Stimulated activated naive CD4-positive, alpha-beta T cell treated with Interleukin-2 at 50 U/mL for 16 hours (primary cell): ENCODE measurements around the gene SEMA5B.

Experiments used
- DNase-seq: peaks from one replicate; lab custom pipeline; 2025; lab: John Stamatoyannopoulos, UW

Gene SEMA5B

DNA sequence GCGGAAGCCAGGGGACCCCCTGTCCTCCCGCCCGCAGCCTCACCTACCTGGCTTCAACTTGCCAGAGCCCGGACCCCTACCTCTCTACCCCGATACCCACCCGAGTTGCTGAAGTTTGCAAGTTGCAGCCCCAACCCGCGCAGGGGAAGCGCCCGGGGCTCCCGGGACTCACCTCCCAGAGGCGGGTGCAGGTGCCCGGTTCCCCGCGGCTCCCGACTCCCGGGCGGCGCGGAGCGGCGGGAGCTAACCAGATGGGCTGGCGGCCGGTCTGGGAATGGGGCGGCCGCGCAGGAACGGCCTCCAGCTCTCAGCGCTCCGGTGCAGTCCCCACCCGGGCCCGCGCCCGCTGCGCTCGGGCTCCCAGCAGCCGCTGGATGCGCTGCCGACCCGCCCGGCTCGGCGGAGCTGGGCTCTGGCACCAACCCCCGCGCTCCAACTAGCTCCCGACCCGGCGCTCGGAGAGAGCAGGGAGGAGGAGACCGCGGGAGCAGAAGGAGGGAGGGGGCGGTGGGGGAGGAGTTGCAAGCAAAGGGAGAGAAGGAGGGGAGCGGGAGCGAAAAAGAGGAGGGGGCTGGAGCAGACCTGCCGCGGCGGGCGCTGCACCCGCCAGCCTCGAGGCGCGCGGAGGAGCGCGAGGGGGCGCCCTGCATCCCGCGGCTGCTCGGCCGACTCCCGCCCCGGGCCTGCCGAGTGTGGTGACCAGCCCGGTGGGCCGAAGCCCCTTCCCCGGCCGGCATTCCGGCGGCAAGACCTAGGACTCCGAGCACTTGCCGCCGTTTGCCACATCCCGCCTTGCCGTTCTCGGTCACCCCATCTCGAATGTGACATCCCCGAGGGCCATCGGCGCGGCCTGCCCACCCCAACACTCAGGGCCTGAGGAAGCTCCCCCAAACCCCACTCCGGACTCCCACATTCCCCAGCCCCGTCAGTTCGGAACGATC, at the start of gene SEMA5B:
SEMA5B (minus strand) TSS at position 472 of the 941 bp plus-strand sequence. CDS start 66,500 bp downstream, outside the sequence.
- DNase-seq, result no peak

- no peak for DNase-seq
These were observed 49.2 kb upstream of the SEMA5B start for GRCh38 chr3:123076496-123077418.

DNA sequence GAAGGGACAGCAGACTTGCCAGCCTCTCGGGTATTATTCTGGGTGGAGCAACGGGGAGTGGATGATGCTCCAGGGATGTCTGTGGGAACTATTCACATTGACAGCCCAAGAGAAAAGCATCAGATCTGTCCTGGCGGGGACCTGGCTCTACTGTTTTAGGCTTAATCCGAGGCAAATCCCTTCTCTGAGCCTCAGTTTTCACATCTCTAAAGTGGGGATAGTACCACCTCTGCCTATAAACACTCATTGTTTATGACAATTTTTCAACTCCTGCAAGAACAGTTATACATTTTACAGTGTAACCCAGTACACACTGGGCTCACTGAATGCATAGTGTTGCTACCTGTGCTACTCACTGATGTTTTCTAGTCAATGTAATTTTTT, 48.5 kb upstream of the SEMA5B start:
- DNase-seq, result no peak

DNA sequence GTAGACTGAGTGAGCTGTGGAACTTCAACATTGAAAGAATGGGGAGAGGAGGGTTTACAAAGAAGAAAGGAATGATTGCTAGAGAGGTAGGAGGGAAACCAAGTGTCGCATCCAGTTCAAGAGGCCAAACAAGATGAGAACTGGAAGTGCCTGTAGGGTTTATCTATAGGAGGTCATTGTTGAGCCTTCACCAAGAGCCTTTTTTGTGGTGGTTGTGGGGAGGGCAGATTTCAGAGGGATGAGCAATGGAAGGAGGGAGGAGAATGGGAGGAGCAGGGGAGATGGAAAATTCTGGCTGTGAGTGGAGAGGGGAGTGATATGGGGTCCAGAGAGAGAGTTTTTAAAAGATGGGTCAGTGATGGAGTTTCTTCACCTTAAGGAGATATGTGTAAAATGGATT, 47.8 kb upstream of the SEMA5B start:
- no peak for DNase-seq

GRCh38 chr3:123072564-123072963, 45.0 kb upstream of the SEMA5B start:
- no peak for DNase-seq

DNA sequence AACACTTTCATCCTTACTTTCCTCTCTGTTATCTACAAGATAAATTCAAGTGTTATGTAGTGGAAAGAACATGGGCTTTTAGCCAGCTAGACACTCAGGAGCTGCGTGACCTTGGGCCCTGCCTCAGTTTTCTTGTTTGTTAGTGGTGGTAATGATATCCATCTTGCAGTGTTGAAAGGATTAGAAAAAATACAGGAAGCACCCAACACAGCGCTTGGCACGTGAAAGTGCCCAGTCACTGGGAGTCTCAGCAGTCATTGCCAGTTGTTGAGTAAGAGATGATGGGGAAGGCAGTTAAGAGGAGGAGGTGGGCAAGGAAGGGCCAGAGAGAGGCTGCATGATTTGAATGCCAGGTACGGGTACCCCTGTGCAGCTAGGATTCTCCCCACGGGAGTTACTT, 44.6 kb upstream of the SEMA5B start:
- DNase-seq, result no peak

GRCh38 chr3:123071581-123071980, 44.0 kb upstream of the SEMA5B start:
- no peak for DNase-seq

DNA sequence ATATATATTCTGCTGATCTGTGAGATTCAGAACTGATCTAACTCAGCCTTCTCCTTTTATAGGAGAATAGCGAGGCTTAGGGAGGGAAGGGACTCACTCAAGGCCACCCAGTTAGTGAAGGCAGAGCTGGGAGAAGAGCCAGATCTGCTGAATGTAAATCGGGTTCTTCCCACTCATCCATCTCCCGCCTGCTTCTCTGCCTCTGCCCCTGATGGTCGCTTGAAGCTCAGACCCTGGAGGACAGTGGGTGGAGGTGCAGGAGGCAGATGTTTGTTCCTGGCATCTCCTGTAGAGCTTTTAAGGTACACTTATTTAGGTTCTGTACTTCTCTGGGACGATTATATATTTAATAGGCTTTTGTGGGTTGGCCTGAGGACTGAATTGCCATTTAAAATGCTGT, 43.6 kb upstream of the SEMA5B start:
- DNase-seq, result no peak

- no peak for DNase-seq
These were observed 42.9 kb upstream of the SEMA5B start for GRCh38 chr3:123070510-123070909.

DNA sequence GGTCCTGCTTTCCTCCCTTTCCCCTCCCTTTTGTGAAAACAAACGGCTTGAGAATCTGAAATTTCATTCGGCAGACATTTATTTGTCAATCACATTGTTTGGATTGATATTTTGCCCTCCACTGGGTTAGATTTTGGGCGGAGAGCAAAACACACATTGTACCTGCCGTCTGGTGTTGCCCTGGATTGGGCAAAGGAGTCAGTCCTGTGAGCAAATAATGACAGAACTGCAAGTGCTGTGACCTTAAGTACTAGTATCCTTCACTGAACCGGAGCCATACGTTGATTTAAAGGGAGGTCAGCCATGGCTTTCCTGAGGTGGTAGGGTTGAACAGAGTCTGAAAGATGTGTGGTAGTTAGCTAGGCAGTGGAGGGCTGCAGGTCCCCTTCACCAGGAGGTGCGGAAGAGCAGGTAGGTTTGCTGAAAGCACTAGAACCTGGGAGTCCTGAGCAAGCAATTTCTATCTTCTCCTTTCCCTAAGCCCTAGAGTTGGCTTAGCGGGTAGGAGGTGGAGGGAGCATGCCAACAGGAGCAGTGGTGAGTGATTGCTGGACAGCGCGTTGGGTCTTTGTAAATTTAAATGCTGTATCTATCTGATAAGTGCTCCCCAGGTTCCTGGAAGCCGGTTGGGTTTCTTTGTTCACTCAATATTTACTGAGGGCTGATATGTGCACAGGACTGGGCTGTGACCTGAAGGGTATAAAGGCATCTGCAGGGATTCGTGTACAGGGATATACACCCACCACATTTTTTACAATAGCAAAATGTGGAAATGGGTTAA, 41.2 kb upstream of the SEMA5B start:
- DNase-seq, result no peak

DNA sequence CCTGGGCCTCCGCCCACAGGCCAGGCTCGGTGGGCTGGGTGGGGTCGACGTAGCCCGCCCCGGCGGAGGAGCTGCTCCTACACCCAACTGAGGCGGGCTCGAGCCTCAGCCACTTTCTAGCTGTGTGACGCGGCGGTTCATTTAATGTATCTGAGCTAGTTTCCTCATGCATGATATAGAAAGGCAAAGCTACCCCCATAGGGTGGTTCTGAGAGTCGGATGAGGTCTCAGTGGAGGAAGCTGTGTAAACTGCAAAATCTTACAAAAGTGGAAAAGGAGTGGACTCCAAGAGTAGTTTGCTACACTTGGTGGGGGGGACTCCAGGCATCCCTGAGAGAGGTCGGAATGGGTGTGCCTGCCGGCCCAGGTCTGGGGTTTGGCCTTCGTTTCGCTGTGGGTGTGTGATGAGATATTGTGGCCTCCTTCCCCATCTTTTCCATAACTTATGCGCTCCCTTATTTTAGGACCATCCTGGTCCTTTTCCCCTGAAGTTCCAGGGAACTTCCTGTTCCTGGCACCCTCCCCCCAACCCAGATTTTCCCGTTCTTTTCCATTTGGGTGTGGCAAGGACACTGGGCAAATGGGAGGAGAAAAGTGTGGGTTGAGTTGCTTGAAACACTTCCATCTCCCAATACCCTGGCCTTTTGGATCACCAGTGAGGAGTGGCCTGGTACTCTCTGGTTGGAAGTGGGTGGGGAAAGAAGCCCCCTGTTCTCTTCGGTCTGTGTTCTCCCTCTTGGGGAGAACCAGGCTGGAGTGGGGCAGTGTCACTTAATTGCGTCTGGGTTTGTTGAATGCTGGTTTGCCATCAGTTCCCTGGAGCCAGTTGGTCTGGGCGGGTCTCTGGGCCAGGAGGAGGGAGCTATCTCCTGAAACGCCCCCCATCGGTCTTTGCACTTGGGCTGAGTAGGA, 40.4 kb upstream of the SEMA5B start:
- peak; percentile 15 for DNase-seq

DNA sequence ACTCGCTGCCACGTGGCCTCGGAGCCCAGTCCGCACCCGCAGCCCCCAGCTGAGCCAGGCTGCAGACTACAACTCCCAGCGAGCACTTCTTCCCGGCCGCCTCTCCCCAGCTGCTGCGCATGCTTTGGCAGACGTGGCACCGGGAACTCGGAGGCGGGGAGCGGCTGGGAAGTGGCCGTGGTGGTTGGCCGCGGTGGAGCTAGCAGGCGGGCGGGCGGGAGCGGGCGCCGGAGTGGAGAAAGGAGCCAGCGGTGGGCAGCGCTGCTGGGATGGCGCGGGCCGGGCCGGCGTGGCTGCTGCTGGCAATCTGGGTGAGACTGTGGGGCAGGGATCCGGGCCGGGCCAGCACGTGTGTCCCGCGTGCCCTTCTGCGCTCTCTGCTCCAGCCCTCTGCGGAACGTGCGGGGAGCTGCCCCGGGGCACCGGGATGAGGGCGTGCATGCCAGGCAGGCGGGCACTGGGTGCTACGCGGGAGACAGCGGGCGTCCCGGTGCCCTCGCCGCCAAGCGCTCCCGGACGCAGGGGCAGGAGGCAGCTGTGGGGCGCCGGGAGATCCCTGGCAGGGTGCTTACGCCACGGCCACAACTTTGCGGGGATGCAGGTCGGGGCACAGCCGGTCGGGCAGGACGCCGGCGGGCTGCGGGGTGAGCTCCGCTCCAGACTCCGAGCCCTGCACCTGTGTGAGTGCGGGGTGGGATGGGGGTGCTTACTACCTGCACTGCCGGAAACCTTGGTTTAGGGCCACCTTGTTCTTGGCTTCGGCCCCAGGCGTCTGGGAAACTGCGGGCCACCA, 39.5 kb upstream of the SEMA5B start, which contains the start of gene PDIA5:
PDIA5 (plus strand) TSS at position 130 of the 793 bp plus-strand sequence; CDS start at position 270, 140 bp downstream.
- peak; percentile 72 for DNase-seq

DNA sequence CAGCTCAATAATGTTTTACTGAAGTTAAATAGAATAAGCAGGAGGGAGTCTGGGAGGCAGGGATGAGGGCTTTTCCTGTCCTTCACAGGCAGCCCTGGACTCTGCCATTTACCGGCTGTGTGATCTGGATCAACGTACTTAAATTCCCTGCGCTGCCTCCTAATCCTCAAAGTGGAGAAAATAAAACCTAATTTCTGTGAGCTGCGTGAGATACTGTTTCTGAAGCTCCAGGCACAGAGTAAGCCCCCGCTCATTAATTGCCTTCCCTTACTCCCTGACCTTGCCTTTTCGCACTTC, 39.0 kb upstream of the SEMA5B start:
- no peak for DNase-seq

- no peak for DNase-seq
These were observed 37.4 kb upstream of the SEMA5B start for GRCh38 chr3:123064914-123065313.

DNA sequence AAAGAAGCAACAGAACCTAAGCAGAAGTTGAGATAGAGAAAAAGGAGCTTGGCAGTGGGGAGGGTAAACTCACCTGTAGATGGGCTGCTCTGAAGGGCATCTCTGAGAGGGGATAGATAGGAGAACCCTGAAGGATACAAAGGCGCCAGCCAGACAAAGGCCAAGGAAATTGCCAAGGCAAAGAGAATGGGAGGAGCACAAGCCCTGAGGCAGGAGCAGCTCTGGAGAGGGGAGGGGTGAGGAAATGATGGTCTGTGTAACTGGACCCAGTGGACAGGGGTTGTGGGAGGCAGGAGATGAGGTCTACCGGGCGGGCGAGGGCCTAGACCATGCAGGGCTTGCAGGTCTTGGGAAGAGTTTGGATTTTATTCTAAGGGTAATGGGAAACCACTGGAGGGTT, 36.9 kb upstream of the SEMA5B start:
- no peak for DNase-seq

GRCh38 chr3:123063034-123063433, 35.5 kb upstream of the SEMA5B start:
- no peak for DNase-seq

- no peak for DNase-seq
These were observed 34.3 kb upstream of the SEMA5B start for GRCh38 chr3:123061856-123062255.

GRCh38 chr3:123060054-123060453, 32.5 kb upstream of the SEMA5B start:
- no peak for DNase-seq

GRCh38 chr3:123058505-123058904, 30.9 kb upstream of the SEMA5B start:
- no peak for DNase-seq

DNA sequence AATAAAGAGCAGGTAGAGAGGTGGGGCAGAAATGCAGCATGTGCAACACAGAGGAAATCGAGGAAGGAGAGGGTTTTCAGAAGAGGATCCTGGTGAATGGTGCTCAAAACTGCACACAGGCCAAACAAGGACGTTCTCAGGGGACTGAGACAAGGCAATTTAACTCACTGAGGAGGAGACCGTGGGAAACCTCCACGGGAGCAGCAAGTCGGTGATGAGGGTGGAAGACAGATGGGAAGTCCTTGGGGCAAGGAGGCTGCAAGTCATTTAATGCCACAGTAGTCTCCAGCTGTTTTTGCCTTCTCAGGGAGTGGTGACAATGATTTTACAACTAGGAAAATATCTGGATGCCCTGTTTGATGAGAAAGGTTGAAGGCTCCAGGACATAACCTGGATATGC, 27.8 kb upstream of the SEMA5B start:
- no peak for DNase-seq
